Measurements from ENCODE around the gene APCS.

Gene APCS

GRCh38 chr1:159594625-159595405 is 7.2 kb downstream of the APCS start:
- no peak overlapping the region for H3K4me3 ChIP-seq (ENCODE audit: low read depth, low read length)
- TF ChIP-seq, protein P1, sequence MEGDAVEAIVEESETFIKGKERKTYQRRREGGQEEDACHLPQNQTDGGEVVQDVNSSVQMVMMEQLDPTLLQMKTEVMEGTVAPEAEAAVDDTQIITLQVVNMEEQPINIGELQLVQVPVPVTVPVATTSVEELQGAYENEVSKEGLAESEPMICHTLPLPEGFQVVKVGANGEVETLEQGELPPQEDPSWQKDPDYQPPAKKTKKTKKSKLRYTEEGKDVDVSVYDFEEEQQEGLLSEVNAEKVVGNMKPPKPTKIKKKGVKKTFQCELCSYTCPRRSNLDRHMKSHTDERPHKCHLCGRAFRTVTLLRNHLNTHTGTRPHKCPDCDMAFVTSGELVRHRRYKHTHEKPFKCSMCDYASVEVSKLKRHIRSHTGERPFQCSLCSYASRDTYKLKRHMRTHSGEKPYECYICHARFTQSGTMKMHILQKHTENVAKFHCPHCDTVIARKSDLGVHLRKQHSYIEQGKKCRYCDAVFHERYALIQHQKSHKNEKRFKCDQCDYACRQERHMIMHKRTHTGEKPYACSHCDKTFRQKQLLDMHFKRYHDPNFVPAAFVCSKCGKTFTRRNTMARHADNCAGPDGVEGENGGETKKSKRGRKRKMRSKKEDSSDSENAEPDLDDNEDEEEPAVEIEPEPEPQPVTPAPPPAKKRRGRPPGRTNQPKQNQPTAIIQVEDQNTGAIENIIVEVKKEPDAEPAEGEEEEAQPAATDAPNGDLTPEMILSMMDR (IDR thresholded peaks at IDR 0.05; ENCODE audit: borderline replicate concordance, insufficient read depth, low read depth, low read length) = no peak

GRCh38 chr1:159598196-159598595 is 10.6 kb downstream of the APCS start:
- H3K4me3 ChIP-seq (ENCODE audit: low read depth, low read length) = no peak overlapping the region
- TF ChIP-seq, protein P1 (IDR thresholded peaks at IDR 0.05; ENCODE audit: borderline replicate concordance, insufficient read depth, low read depth, low read length) = no peak

GRCh38 chr1:159600894-159601293 is 13.3 kb downstream of the APCS start:
- TF ChIP-seq, protein P1 (IDR thresholded peaks at IDR 0.05; ENCODE audit: borderline replicate concordance, insufficient read depth, low read depth, low read length) = no peak

DNA sequence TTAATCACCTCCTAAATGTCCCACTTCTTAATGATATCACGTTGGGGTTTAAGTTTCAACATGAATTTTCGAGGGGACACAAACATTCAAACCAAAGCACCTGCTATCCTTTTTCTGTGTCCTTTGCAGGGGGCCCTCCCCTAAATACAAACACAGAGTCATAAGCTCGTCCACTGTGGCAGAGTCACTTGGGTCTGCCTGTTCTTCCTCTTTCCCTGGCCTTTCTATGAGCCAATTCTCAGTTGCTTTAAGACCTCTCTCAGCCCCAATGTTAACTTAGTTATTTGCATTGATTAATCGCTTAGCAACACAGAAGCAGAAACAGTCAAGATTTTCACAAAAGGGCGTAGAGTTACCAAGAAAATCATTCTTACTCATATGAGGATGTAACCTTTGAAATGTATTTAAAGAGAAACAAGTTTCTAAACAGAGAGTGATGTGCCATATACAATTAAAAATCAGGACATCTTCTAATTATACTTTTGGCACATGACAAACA is 14.9 kb downstream of the APCS start:
- TF ChIP-seq, protein P1 (IDR thresholded peaks at IDR 0.05; ENCODE audit: borderline replicate concordance, insufficient read depth, low read depth, low read length) = no peak

More at GRCh38 chr1:159600894-159601293, 13.3 kb downstream of the APCS start:
- H3K4me3 ChIP-seq (ENCODE audit: low read depth, low read length) = no peak overlapping the region

DNA sequence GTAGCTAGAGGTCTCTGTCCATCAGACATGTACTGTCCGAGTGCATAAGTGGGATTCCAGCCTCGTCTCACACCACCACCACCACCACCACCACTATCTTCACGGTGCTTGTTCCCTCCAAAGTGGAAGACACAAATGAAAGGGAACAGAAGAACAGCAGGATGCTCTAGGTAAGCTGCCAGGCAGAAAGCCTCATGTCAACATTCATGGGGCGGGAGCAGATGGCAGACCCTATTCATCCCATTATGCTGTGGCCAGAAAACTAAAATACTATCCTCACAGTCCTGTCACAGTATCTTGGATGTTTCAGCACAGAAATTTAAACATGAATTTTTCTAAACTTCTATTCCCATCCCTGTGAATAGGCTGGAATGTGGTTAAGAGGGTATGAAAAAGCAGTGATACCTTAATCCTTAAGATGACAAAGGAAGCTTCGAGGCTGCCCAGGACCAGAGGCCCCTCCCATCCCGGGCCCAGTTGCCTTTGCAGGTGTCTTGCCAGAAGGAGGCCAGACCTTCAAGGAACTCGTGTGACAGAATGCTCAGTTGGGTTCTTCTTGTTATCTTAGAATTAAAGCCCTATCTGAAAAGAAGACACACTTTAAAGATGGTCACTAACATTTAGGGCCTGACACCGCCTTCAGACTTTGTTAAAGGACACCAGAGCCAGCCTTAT is 24.7 kb downstream of the APCS start:
- H3K4me3 ChIP-seq (ENCODE audit: low read depth, low read length) = no peak overlapping the region
- TF ChIP-seq, protein P1 (IDR thresholded peaks at IDR 0.05; ENCODE audit: borderline replicate concordance, insufficient read depth, low read depth, low read length) = no peak

More for the DNA sequence above, 14.9 kb downstream of the APCS start:
- H3K4me3 ChIP-seq (ENCODE audit: low read depth, low read length) = no peak overlapping the region

DNA sequence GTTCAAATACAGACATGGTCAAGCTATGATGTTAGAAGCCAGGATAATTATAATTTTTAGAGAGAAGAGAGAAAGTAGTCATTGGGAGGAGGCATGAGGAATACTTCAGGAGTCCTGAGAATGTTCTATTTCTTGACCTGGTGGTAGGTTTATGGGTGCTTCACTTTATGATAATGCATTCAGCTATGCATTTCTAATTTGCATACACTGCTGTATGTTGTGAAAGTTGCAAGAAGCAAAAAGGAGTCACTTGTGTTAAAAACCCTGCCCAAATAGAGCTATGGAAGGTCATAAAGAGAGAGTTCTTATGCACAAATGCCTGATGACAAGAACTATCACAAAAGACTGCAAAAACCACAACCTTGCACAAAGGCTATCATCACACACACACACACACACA is 45.3 kb downstream of the APCS start:
- TF ChIP-seq, protein P1 (IDR thresholded peaks at IDR 0.05; ENCODE audit: borderline replicate concordance, insufficient read depth, low read depth, low read length) = no peak
- H3K4me3 ChIP-seq (ENCODE audit: low read depth, low read length) = no peak overlapping the region
